Measurements from ENCODE around the gene CLMP.
"Not testable (repeated sequence)": the region's sequence is repeated elsewhere in the genome, so short reads cannot be mapped to it uniquely, and the experiment has no call there.

The CLMP gene

GRCh38 chr11:123135863-123136446 is 59.1 kb downstream of the CLMP start:
- TF ChIP-seq EZH2 (IDR thresholded peaks at IDR 0.05; ENCODE audit: borderline replicate concordance, low read length), result no peak
- no peak for TF ChIP-seq CTCF (IDR thresholded peaks at IDR 0.05; ENCODE audit: low read length)
- H4K20me1 ChIP-seq (ENCODE audit: insufficient read depth, low read length), result no peaks in the 10 kb centered on the region
- H3K9me2 ChIP-seq (ENCODE audit: low read depth, low read length), result no peaks in the 10 kb centered on the region
- H3K4me2 ChIP-seq (ENCODE audit: low read length), result no peak overlapping the region
- no peaks in the 10 kb centered on the region for H3K79me2 ChIP-seq (ENCODE audit: insufficient read depth, low read length)
- no peaks in the 10 kb centered on the region for H3K36me3 ChIP-seq (ENCODE audit: insufficient read depth, low read length)
- H3K4me3 ChIP-seq (ENCODE audit: low read depth, low read length, poor library complexity, severe bottlenecking), result no peak overlapping the region
- H3K9ac ChIP-seq (ENCODE audit: low read length), result no peak overlapping the region
- H3K9me3 ChIP-seq (ENCODE audit: low read length), result no peaks in the 10 kb centered on the region
- H3K4me1 ChIP-seq (ENCODE audit: insufficient read depth, low read length, severe bottlenecking), result no peaks in the 10 kb centered on the region
- peaks cover 3% of the 10 kb centered on the region; the same call in 1 of the 2 replicates for H3K27me3 ChIP-seq (ENCODE audit: insufficient read depth, low read length)
- H2AFZ ChIP-seq (ENCODE audit: low read length), result no peak overlapping the region
- H3K27ac ChIP-seq (ENCODE audit: low read depth, low read length, poor library complexity, severe bottlenecking), result no peak overlapping the region
- H3F3A ChIP-seq (ENCODE audit: insufficient read depth, low read length), result no peaks in the 10 kb centered on the region

GRCh38 chr11:123132881-123133280 is 62.2 kb downstream of the CLMP start:
- Histone ChIP-seq H4K20me1 (ENCODE audit: insufficient read depth, low read length) (no peaks in the 10 kb centered on the region), H3K9me2 (ENCODE audit: low read depth, low read length) (no peaks in the 10 kb centered on the region), H3K4me2 (ENCODE audit: low read length) (no peak overlapping the region), H2AFZ (ENCODE audit: low read length) (no peak overlapping the region), H3K27me3 (ENCODE audit: insufficient read depth, low read length) (peaks cover 3% of the 10 kb centered on the region; the same call in 1 of the 2 replicates), H3K4me1 (ENCODE audit: insufficient read depth, low read length, severe bottlenecking) (no peaks in the 10 kb centered on the region), H3K9ac (ENCODE audit: low read length) (no peak overlapping the region), H3K9me3 (ENCODE audit: low read length) (no peaks in the 10 kb centered on the region), H3K27ac (ENCODE audit: low read depth, low read length, poor library complexity, severe bottlenecking) (no peak overlapping the region), H3K36me3 (ENCODE audit: insufficient read depth, low read length) (no peaks in the 10 kb centered on the region), H3K79me2 (ENCODE audit: insufficient read depth, low read length) (no peaks in the 10 kb centered on the region), H3K4me3 (ENCODE audit: low read depth, low read length, poor library complexity, severe bottlenecking) (no peak overlapping the region), H3F3A (ENCODE audit: insufficient read depth, low read length) (no peaks in the 10 kb centered on the region)
- TF ChIP-seq EZH2 (IDR thresholded peaks at IDR 0.05; ENCODE audit: borderline replicate concordance, low read length) (no peak), CTCF (IDR thresholded peaks at IDR 0.05; ENCODE audit: low read length) (no peak)

GRCh38 chr11:123132034-123132766 is 62.8 kb downstream of the CLMP start:
- not testable (repeated sequence) for H4K20me1 ChIP-seq (ENCODE audit: insufficient read depth, low read length); H3K9ac ChIP-seq (ENCODE audit: low read length); H3K79me2 ChIP-seq (ENCODE audit: insufficient read depth, low read length); H3K4me2 ChIP-seq (ENCODE audit: low read length); H3K4me3 ChIP-seq (ENCODE audit: low read depth, low read length, poor library complexity, severe bottlenecking); H3K27me3 ChIP-seq (ENCODE audit: insufficient read depth, low read length); H3K36me3 ChIP-seq (ENCODE audit: insufficient read depth, low read length); H2AFZ ChIP-seq (ENCODE audit: low read length); H3F3A ChIP-seq (ENCODE audit: insufficient read depth, low read length); H3K9me3 ChIP-seq (ENCODE audit: low read length); H3K4me1 ChIP-seq (ENCODE audit: insufficient read depth, low read length, severe bottlenecking); H3K27ac ChIP-seq (ENCODE audit: low read depth, low read length, poor library complexity, severe bottlenecking); H3K9me2 ChIP-seq (ENCODE audit: low read depth, low read length)

GRCh38 chr11:123129920-123130319 is 65.1 kb downstream of the CLMP start:
- Histone ChIP-seq H3K9me2 (ENCODE audit: low read depth, low read length) (no peaks in the 10 kb centered on the region), H3K27ac (ENCODE audit: low read depth, low read length, poor library complexity, severe bottlenecking) (no peak overlapping the region), H3K9ac (ENCODE audit: low read length) (no peak overlapping the region), H3F3A (ENCODE audit: insufficient read depth, low read length) (no peaks in the 10 kb centered on the region), H3K79me2 (ENCODE audit: insufficient read depth, low read length) (no peaks in the 10 kb centered on the region), H2AFZ (ENCODE audit: low read length) (no peak overlapping the region), H3K4me3 (ENCODE audit: low read depth, low read length, poor library complexity, severe bottlenecking) (no peak overlapping the region), H4K20me1 (ENCODE audit: insufficient read depth, low read length) (no peaks in the 10 kb centered on the region), H3K4me2 (ENCODE audit: low read length) (no peak overlapping the region), H3K4me1 (ENCODE audit: insufficient read depth, low read length, severe bottlenecking) (no peaks in the 10 kb centered on the region), H3K27me3 (ENCODE audit: insufficient read depth, low read length) (no peaks in the 10 kb centered on the region), H3K9me3 (ENCODE audit: low read length) (no peaks in the 10 kb centered on the region), H3K36me3 (ENCODE audit: insufficient read depth, low read length) (no peaks in the 10 kb centered on the region)
- no peak for TF ChIP-seq EZH2 (IDR thresholded peaks at IDR 0.05; ENCODE audit: borderline replicate concordance, low read length)
- TF ChIP-seq CTCF (IDR thresholded peaks at IDR 0.05; ENCODE audit: low read length), result no peak
